Testis (tissue), 2 donors: ENCODE results near the gene NUP188.

Source experiments
- POLR2A ChIP-seq: fragments of 450-650 bp; IDR thresholded peaks from one replicate; pipeline ENCODE4 v1.6.1; 2017; ENCODE audit warnings: antibody characterized with exemption, mild to moderate bottlenecking, moderate library complexity
- TF ChIP-seq, protein P1 (sequence below), 3 experiments: fragments of 450-650 bp in 2 of 3; fragments of 200-600 bp in 1 of 3; sonication (generic) in 1 of 3; IDR thresholded peaks; one replicate each; pipeline ENCODE4 v1.5.1; 2016 to 2019; ENCODE audit warnings: antibody characterized with exemption in 3 of 3, mild to moderate bottlenecking in 2 of 3, moderate library complexity in 1 of 3

GRCh38 chr9:128919402-128920089 lies 28.0 kb upstream of the NUP188 start:
- TF ChIP-seq, protein P1, sequence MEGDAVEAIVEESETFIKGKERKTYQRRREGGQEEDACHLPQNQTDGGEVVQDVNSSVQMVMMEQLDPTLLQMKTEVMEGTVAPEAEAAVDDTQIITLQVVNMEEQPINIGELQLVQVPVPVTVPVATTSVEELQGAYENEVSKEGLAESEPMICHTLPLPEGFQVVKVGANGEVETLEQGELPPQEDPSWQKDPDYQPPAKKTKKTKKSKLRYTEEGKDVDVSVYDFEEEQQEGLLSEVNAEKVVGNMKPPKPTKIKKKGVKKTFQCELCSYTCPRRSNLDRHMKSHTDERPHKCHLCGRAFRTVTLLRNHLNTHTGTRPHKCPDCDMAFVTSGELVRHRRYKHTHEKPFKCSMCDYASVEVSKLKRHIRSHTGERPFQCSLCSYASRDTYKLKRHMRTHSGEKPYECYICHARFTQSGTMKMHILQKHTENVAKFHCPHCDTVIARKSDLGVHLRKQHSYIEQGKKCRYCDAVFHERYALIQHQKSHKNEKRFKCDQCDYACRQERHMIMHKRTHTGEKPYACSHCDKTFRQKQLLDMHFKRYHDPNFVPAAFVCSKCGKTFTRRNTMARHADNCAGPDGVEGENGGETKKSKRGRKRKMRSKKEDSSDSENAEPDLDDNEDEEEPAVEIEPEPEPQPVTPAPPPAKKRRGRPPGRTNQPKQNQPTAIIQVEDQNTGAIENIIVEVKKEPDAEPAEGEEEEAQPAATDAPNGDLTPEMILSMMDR (IDR thresholded peaks at IDR 0.05) = no peak
- no peak for TF ChIP-seq POLR2A
